CD4-positive, alpha-beta T cell treated with Interleukin-6 at 100 ng/mL for 8 hours (primary cell): Measurements from ENCODE around the gene ACP2.

Source experiments
- DNase-seq: peaks from one replicate; pipeline ENCODE4 v3.0.0-alpha.2; 2020; ENCODE audit warnings: mixed read lengths, low spot score

Gene ACP2

DNA sequence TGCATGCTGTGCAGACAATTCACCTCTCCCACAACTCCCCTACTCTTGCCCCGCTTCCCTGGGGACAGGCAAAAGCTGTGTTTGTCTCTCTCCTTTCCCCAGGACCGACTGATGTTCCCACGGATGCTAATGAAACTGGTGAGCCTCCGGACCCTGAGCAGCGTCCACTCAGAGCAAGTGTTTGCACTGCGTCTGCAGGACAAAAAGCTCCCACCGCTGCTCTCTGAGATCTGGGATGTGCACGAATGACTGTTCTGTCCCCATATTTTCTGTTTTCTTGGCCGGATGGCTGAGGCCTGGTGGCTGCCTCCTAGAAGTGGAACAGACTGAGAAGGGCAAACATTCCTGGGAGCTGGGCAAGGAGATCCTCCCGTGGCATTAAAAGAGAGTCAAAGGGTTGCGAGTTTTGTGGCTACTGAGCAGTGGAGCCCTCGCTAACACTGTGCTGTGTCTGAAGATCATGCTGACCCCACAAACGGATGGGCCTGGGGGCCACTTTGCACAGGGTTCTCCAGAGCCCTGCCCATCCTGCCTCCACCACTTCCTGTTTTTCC, 19.9 kb upstream of the ACP2 start:
- no peak for DNase-seq

DNA sequence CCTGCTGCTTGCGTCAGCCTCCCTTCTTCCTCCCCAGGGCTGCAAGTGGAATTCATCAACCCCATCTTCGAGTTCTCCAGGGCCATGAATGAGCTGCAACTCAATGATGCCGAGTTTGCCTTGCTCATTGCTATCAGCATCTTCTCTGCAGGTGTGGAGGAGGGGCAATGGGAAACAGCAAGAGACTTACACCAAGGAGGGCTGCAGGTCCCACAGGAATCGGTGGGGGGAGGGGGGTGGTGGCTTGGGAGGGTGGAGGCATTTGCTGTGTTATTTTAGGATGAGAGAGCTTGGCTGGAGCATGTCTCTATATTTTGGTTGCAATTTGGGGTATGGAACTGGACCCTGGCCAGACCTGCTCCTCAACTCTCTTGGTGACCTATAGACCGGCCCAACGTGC, 19.3 kb upstream of the ACP2 start:
- DNase-seq, result no peak

DNA sequence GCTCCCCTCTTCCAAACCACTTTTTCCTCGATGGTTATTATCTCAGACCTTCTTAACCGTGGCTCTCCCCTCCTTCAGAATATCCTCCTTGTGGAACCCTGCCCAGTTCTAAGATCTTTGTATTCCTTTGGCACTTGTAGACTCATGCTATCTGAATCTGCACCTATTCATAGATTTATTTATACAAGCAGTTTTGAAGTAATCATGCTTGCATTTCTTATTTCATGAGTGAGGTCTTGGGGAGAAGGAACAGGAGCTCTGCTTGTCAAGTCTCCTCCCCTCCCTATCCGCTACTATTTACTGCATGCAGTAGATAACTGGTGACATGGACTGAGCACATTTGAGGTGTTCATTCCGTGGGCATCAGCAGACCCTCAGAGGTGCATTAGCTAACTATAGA, 15.9 kb upstream of the ACP2 start:
- no peak for DNase-seq

DNA sequence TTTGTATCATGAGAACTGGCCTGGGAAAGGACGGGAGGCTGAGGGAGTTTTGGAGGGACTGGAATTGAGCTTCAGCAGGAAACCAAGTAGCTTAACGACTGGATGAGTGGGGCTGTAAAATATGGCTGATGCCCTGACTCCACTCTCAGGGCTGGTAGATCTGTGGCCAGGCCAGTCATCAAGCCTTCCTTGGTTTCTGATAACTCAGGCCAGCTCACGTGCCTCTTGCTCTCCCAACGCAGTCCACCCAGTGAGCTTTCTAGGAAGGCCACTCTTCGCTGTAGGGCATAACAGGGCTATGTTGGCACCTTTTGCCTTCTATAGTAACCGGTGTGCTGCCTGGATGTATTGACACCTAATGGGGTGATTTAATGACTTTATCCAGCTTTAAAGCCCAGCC, 15.5 kb upstream of the ACP2 start:
- no peak for DNase-seq

DNA sequence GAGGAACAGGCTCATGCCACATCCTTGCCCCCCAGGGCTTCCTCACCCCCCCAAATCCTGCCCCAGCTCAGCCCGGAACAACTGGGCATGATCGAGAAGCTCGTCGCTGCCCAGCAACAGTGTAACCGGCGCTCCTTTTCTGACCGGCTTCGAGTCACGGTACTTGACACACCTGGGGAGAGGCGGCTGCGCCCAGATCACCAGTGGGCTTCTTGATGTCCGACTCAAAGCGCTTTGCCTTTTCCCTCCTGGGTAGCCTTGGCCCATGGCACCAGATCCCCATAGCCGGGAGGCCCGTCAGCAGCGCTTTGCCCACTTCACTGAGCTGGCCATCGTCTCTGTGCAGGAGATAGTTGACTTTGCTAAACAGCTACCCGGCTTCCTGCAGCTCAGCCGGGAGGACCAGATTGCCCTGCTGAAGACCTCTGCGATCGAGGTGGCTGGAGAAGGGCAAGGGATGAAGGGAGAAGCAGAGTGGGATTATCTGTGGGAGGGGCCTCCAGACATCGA, 12.7 kb upstream of the ACP2 start:
- no peak for DNase-seq

DNA sequence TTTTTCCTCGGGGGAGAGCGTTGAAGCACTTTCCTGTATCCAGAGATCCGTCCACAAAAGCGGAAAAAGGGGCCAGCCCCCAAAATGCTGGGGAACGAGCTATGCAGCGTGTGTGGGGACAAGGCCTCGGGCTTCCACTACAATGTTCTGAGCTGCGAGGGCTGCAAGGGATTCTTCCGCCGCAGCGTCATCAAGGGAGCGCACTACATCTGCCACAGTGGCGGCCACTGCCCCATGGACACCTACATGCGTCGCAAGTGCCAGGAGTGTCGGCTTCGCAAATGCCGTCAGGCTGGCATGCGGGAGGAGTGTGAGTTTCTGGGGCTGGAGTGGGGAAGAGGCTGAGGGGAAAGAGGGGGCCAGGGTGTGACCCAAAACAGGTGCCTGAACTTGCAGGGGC, 11.8 kb upstream of the ACP2 start:
- no peak for DNase-seq

DNA sequence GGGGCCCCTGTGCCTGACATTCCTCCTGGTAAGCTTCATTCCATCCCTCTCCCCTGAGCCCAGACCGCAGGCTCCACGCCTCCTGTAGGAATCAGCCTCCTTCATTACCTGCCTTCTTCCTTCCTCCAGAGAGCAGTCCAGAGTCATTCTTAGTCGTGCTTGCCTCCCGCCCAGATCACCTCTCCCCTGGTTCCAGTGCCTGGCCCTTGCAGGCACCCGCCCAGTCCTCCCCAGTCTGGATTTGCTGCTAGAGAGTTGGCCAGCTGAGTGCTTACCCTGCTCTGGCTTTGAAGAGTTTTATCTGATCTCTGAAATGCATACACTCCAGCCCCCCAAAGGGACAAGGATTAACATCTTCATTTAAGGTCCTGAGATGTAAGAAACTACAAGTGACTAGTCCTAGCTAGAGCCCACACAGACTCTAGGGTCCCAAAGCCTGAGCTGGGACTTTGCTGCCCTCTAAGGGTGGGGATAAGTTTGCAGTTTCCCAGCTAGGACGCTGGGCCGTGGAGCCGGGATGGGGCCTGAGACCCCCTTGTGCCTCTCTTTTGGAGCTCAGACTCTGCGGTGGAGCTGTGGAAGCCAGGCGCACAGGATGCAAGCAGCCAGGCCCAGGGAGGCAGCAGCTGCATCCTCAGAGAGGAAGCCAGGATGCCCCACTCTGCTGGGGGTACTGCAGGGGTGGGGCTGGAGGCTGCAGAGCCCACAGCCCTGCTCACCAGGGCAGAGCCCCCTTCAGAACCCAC, 10.8 kb upstream of the ACP2 start:
- DNase-seq, result peak; percentile 15

DNA sequence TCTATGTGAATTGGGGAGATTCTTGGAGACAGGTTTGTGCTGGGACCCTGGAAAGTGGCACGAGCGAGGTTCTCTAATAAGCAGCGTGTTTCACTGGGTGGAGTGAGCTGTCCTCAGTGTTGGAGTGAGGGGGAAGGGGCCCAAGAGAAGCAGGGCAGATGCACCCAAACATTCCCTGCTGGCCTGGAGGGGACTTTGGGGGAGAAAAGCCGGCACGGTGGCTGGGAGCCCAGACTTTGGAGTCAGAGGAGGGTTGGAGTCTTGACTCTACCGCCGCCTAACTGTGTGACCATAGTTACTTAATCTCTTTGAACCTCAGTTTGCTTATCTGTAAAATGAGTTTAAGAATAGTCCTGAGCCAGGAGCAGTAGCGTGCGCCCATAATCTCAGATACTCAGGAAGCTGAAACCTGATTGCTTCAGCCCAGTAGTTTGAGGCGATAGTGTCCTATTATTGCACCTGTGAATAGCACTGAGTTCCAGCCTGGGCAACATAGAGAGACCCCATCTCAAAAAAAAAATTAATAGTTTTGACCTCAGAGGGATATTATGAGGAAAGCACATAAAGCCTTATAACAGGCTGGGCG, 9.8 kb upstream of the ACP2 start:
- DNase-seq, result no peak

DNA sequence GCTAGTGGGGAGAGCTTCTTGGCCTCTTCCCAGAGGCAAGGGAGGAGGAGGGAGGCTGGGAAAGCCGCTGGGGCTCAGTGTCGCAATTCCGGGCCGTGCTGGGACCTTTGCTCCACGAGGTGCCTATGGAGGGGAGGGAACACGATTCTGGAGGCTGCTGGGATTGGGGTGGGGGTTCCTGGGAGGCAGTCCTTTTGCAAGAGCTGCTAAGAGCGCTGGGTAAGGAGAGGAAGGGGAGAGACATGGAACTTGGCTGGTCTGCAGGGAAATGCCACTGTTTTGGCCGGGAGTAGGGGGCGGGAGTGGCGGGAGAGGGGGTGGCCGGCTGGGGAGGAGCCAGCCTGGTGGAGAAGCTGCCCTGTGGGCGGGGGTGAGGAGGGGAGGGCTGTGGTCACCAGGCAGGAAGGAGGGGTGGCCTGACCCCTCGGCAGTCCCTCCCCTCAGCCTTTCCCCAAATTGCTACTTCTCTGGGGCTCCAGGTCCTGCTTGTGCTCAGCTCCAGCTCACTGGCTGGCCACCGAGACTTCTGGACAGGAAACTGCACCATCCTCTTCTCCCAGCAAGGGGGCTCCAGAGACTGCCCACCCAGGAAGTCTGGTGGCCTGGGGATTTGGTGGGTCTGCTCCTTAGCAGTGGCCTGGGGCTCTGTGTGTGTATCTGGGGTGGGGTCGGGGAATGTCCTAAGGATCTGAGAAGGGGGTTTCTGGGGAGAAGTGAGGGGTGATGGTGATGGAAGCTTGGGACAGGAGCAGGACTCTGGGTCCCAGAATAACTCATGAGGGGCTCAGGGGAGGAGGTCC, 9.1 kb upstream of the ACP2 start, which contains the start of gene NR1H3:
Gene NR1H3, plus strand, starts transcription at position 480 of the 800 bp plus-strand sequence. CDS start 1,221 bp downstream, outside the sequence.
- DNase-seq, result no peak

DNA sequence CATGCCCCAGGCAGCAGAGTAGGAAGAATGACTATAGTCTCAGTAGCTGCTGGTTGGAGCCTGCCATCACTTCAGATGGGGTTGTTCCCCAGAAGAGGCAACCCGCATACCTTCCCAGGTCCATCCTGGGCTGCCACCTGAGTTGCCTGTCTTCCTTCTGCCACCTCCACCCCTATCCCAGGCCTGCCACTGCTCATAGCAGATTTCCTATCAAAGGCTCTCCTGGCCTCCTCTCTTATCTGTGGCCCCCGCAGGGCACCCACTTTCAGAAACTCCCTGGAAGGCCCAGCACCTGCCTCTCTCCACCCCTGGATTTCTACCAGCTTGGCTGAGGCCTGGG, 8.5 kb upstream of the ACP2 start:
- no peak for DNase-seq

DNA sequence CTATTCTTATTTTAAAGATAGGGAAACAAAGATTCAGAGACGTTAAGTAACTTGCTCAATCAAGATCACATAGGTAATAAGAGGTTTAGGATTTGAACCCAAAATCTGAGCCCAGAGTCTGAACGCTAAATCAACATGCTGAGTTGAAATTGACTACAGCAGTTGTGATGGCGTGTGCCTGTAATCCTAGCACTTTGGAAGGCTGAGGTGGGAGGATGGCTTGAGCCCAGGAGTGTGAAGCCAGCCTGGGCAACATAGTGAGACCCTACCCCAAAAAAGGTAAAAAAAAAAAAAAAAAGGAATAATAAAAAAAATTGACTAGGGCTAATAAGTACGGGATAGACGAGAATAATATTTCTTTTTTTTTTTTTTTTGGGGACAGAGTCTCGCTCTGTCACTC, 7.8 kb upstream of the ACP2 start:
- DNase-seq, result no peak

DNA sequence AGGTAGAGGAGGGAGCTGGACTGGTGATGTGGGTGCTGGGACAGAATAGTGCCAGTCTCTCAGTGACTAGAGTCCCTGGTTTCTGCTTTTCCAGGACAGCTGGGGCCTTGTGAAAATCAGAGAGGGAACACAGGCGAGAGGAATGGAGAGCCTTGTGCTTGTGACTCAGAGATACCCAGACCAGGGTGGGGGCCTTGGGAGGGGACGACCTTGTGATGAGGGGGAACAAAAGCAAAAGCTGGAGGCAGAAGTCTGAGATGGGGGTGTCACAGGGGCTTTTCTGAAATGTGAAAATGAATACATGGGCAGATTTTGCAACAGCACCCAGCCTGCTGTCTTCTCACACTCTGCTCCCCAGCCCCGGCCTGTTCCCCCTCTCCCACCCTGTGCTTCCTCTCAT, 5.8 kb upstream of the ACP2 start:
- no peak for DNase-seq

DNA sequence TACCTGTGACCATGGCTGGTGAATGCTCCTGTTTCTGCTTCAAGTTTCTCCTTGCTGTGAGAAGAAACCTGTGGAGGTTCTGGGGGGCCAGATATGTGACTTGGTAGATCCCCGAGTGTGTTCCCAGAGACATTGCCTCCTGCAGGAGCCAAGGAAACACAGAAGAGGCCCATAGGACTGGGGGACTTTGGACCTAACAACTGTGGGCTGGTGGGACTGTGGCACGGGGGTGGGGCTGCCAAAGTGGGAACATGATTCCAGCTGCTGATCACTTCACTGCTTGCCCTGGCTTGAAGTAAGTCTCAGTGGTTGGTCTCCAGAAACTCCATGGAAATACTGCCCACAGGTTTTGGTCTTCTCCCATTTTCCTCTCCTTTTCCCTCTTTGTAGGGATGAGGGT, 5.0 kb upstream of the ACP2 start:
- DNase-seq, result no peak

DNA sequence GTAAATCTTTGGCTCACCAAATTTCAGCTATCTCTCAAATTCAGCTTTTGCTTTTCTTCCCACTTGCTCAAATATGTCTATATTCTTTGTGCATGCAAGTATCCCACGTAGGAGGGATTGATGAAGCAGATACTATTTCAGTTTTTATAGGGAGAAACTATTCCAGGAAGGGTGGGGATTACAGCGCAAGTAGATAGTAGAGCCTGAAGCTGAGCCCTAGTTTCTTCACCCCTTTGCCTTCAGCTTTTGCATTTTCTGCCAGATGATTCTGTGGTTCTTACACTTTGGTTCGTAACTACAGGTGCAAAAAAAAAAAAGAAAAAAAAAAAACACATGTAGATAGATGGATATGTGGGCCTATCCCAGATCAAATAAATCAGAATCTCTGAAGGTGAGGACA, 3.1 kb upstream of the ACP2 start:
- no peak for DNase-seq

DNA sequence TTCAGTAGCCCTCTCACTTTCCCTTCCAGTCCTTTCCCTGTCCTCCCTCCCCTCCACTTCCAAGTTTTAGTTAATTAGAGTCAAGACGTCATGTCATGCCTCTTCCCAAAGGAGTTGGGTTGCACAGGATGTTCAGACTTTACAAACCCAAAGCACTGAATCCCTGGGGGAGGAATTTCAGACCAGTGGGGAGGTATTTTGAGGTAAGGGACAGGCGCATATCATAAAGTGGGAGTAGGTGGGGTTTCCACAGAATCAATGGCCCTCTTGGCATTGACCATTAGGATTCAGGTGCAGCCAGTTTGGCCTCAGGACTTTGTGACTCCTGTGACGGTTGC, 733 bp upstream of the ACP2 start:
- no peak for DNase-seq

DNA sequence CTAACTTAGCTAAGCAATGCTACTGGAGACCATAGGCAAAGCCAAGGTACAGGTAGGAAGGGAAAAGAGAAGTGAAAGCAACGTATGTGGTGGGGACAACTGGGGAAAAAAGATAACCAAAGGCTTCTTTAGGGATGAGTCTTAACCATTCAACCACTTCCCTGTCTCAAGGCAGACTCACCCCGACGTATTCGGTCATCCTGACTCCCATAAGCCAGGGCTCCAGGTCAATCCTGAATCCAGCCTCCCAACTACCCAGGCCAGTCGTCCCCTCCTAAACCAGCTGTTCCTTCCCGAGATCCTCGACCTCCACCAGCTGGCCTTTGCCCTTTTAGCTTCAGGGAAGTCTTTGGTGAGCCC, 330 bp downstream of the ACP2 start:
- no peak for DNase-seq

DNA sequence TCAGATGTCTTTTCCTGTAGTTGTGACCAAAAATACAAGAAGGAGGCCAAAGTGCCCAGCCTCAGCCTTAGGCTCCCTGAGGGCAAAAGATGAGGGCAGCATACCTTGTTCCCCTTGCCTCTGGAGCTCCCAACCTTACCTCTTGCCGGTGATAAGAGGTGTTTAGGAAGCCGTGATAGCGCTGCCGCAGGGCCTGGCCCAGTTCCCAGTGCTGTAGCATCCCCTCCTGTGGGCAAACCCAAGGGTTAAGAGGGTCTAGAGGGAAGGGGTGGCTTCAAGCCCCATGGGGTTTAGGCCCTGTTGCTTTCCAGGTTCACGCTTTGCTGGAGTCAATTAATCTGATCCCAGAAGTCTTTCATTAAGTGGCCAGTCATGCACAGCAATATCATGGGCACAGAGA, 1.1 kb downstream of the ACP2 start:
- no peak for DNase-seq

DNA sequence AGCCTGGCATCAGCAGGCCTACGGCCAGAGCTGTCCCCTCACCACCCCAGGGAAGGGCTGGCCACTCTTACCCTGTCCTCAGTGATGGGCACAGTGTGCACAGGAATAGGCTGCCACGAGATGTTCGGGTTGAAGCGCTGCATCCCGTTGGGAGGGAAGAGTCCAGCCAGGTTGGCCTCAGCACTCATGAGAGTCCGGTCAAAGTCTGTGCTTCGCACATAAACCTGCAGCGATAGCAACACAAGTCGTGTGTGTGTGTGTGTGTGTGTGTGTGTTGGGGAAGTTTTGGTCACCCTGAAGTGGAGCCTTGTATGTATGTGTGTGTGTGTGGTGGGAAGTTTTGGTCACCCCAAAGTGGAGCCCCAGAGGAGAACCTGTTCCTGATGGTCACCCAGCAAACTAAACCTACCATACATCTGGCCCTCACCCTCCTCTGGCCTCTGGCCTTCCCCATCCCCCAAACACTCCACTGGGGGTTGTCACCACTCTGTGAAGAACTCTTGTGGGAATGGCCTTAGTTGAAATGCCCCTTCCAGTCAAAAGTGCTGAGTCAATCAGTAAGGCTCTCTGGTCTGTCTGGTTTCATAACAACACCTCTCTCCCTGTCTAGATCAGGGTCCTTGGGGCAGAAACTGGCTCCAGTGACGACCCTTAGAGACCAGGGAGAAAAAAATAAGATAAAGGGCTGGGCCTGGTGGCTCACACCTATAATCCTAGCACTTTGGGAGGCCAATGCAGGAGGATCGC, 2.8 kb downstream of the ACP2 start:
- DNase-seq, result no peak

DNA sequence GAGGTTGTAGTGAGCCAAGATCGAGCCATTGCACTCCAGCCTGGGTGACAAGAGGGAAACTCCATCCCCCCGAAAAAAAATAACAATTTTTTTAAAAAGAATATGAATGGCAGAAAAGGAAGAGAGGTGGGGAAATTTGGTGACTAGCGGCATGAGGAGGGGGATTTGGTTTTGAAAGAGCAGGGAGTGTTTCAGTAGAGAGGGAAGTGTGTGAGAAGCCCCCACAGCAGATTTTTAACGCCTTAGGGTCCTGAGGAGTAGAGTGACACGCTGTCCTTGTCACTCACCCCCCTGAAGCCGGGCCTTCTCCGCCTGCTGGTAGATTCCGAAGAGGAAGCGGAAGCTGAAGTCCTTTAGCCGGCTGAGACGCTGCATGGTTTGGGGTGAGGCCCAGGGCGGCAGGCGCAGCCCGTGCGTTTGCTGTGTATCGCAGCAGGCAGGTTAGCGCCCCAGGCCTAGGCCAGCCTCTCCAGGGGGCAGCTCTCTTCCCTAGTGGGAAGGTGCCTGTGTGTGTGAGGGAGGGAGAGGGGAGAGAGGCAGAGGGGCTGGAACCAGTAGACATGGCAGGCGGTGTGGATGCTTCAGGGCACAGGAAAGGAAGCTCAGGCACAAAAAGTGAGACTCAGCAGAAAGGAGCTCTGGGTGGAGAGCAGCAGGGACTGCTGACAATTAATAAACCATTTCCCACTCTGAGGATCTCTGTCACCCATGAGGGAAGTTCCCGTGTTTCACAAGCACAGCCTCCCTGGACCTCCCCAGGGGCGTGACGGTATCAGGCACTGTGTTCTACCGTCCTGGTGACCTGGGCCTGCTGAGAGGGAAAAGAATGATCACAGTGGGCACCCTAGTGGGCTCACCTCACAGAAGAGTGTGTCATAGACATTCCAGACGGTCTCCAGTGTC, 3.9 kb downstream of the ACP2 start:
- no peak for DNase-seq

DNA sequence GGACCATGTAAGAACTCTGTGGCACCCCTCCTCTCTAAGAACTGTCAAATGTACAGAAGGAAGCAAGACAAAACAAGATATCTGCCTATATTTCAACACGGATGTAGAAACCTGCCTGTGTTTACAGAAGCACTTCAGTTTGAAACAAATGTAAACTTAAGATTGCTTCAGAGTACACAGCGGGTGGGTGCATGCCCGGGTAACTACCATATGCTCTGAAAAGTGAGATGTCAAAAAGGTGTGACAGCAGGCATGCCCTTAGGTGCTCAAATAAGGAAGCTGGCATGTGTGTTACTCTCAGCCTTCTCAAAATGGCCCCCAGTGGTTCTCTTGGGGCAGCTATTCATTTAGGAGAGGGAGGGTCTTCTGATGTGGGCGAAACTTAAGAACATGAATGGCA, 5.2 kb downstream of the ACP2 start:
- no peak for DNase-seq

DNA sequence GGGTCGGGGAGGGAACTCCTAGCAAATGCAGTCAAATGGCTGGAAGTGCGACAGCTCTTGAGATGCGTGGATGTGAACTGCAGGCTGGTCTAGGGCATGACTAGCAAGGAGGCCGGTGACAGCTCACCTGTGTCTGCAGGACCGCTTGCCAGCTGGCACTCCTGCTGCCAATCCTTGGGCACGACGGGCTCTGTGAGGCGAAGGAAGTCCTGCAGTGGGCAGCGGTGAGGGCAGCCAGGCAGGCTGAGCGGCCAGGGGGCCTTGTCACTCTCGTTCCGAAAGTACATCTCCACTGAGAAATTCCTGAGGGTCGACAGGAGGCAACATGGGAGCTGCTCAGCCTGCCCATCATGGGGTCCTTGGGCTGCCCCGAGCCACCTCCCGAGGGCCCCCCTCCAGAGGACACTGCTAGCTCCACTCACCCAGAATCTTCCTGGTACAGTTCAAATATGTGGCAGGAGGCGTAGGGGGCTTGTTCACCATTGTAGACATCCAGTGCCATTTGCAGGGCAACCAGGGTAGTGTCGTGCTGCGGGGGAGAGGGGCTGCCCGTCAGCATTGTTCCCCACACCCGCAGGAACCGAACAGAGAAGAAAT, 5.9 kb downstream of the ACP2 start:
- DNase-seq, result no peak
